Stimulated activated CD4-positive, alpha-beta T cell treated with anti-CD3 and anti-CD28 coated beads, Interleukin-4, amount 100 ng/mL, for 4 hours (primary cell): ENCODE measurements around the gene CHD2.
"Not testable (repeated sequence)": the region's sequence is repeated elsewhere in the genome, so short reads cannot be mapped to it uniquely, and the experiment has no call there.

Experiments
- DNase-seq, 2 experiments: peaks; one replicate each; pipeline ENCODE4 v3.0.0-alpha.2; 2020

The CHD2 gene

GRCh38 chr15:92899948-92900730, at the start of gene CHD2:
CHD2 (plus strand) TSS chr15:92900324; CDS start chr15:92901238, 914 bp downstream.
- peak; percentile 41 to 54 for DNase-seq

GRCh38 chr15:92853222-92853621, 46.9 kb upstream of the CHD2 start:
- DNase-seq: no peak

GRCh38 chr15:92861742-92862141, 38.4 kb upstream of the CHD2 start:
- DNase-seq: no peak

GRCh38 chr15:92864127-92864814, 35.9 kb upstream of the CHD2 start:
- DNase-seq: no peak

GRCh38 chr15:92869263-92869940, 30.7 kb upstream of the CHD2 start:
- no peak for DNase-seq

GRCh38 chr15:92870010-92870591, 30.0 kb upstream of the CHD2 start:
- no peak for DNase-seq

- DNase-seq: not testable (repeated sequence)
Observed at GRCh38 chr15:92872967-92873366, 27.2 kb upstream of the CHD2 start.

GRCh38 chr15:92877000-92877399, 23.1 kb upstream of the CHD2 start:
- DNase-seq: no peak

GRCh38 chr15:92877416-92877815, 22.7 kb upstream of the CHD2 start:
- no peak for DNase-seq

- no peak for DNase-seq
Observed at GRCh38 chr15:92878593-92879053, 21.5 kb upstream of the CHD2 start.

- DNase-seq: no peak
Observed at GRCh38 chr15:92879949-92880725, 20.0 kb upstream of the CHD2 start.

- no peak for DNase-seq
Observed at GRCh38 chr15:92880796-92881195, 19.3 kb upstream of the CHD2 start.

- no peak for DNase-seq
Observed at GRCh38 chr15:92881211-92881754, 18.8 kb upstream of the CHD2 start.

GRCh38 chr15:92881802-92882696, 18.1 kb upstream of the CHD2 start:
- peak; percentile 99 for DNase-seq

- no peak for DNase-seq
Observed at GRCh38 chr15:92882697-92883162, 17.4 kb upstream of the CHD2 start.

GRCh38 chr15:92883163-92883875, 16.8 kb upstream of the CHD2 start:
- peak in 1 of 2 experiments; percentile 42 for DNase-seq

- DNase-seq: no peak
Observed at GRCh38 chr15:92883876-92884435, 16.2 kb upstream of the CHD2 start.

- no peak for DNase-seq
Observed at GRCh38 chr15:92884436-92885223, 15.5 kb upstream of the CHD2 start.
